ENCODE data around the gene EXOSC9. TPM values are rescaled to one million over a fixed set of nuclear protein-coding genes. Genes with fewer than 3 reads are reported as not detected.

EXOSC9 gene
- total RNA-seq, 1 donor from 2014 or later, result 71.9 TPM

DNA sequence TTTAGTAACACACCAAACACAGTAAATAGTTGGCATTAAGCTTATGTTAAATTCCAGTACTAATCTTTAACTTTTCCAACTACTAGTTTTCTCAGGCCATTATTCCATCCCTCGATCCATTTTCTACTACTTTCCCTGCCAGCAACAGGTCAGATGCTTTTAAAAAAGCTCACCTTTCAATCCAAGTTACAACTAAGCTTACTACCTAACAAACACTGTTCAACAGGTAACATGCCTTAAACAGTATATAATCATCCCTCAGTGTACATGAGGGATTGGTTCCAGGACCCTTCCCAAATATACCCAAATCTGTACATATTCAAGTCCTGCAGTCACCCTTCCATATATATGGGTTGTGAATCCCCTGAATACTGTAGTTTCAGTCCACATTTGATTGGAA is 17.1 kb downstream of the EXOSC9 start:
- no peak for DNase-seq (ENCODE audit: low spot score)
- Mint-ChIP-seq H3K27me3 (ENCODE audit: insufficient read depth) (no peaks in the 10 kb centered on the region), H3K36me3 (ENCODE audit: low read depth) (peaks cover 56% of the 10 kb centered on the region), H3K4me1 (ENCODE audit: low read depth) (peaks cover 62% of the 10 kb centered on the region), H3K4me3 (no peak overlapping the region), H3K27ac (peak overlapping the region; percentile 13), H3K9me3 (no peaks in the 10 kb centered on the region)
- intact Hi-C loops (cut with micrococcal nuclease), result no loop called here

DNA sequence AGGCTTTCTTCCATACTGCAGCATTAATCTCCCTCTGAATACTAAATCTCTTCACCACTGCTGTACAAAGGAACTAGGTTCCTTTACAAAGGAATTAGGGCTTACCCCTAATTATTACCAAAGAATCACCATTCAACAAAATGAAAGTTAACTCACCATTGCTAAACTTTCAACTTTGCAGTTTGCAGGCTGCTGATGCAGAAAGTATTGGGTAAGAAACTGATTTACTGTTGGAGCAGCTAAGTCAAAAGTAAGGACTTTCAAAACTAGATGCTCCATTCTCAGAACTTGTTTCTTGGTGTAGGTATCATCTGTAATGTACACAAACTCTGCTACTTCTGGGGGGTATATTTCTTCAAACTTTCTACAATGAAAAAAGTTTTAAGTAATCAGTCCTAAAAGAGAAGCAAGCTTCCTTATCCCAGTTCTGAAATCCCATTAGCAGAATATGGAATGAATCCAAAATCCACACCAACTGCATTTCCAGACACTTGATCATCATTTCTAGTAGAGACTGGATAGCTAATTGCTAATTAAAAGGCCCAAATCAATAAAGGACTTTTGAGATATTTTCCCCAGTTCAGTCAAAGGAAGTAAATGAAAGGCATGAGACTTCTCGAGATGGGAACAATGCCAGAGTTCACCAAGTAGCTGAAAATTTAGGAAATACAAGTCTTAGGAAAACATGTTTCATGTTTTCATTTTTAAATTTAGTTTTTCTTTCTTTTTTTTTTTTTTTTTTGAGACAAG is 18.3 kb downstream of the EXOSC9 start:
- Mint-ChIP-seq H3K9me3 (no peaks in the 10 kb centered on the region), H3K4me3 (peak overlapping the region; percentile 10), H3K27me3 (ENCODE audit: insufficient read depth) (no peaks in the 10 kb centered on the region), H3K4me1 (ENCODE audit: low read depth) (peaks cover 69% of the 10 kb centered on the region), H3K27ac (peak overlapping the region; percentile 19), H3K36me3 (ENCODE audit: low read depth) (peaks cover 51% of the 10 kb centered on the region)
- intact Hi-C loops (cut with micrococcal nuclease), result no loop called here
- no peak for DNase-seq (ENCODE audit: low spot score)

DNA sequence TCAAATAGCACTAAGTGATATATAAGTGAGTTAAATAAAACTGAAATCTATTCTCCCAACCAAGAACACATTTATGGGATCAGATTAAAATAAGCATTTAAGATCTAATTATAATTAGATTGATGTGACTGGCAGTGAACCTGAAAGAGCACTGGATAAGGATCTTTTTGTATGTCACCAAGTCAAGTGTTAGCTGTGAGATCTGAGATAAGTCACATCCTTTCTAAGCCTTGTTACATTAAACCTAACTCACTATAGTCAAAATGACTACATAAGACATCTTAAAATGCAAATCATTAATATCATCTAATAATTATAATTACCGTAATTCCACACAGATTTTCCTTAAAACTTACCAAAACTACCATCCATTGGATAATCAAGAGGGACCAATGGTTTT is 20.9 kb downstream of the EXOSC9 start:
- DNase-seq (ENCODE audit: low spot score), result no peak
- no peaks in the 10 kb centered on the region for H3K27me3 Mint-ChIP-seq (ENCODE audit: insufficient read depth)
- H3K36me3 Mint-ChIP-seq (ENCODE audit: low read depth), result peaks cover 41% of the 10 kb centered on the region
- H3K4me1 Mint-ChIP-seq (ENCODE audit: low read depth), result peaks cover 58% of the 10 kb centered on the region
- H3K27ac Mint-ChIP-seq, result peak overlapping the region; percentile 91
- H3K4me3 Mint-ChIP-seq, result peak overlapping the region; percentile 94
- H3K9me3 Mint-ChIP-seq, result no peaks in the 10 kb centered on the region
- intact Hi-C loops (cut with micrococcal nuclease), result loop anchor here (1.0 to 5.0 kb wide), 4 partner anchors 8 to 910 kb away; partner anchors contain the start of genes BBS12 and EXOSC9

DNA sequence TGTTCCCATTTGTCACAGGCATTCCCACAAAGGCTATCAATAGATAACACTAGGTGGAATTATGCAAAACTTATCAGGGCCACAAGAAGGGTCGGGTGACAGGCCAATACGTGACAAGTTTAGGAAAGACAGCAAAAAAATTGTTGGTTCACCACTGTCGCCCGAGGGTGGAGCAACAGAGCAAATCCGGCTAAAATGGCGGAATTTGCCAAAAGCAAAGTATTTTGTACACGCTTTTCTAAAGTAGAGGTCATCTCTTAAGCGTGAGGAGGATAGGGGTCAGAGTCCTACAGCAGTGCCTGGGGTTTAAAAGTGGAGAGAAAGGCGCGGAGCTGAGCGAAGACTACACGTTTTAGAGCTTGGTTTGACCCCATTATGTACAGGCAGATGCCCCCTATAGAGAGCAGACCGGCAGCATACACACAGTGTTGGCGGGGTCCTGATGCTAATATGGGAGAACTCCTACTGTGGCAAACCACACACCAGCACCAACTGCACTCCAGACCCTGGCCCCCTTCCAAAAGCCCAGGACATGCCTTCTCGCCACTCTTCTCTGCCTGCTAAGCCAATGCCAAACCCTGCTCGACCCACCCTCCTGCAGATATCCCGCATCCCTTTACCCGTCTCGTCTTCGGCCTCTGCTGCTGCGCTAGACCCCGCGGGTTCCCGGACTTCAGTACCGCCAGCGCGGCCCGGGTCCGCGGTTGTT is 21.8 kb downstream of the EXOSC9 start:
- peak overlapping the region; percentile 91 for H3K27ac Mint-ChIP-seq
- peak overlapping the region; percentile 94 for H3K4me3 Mint-ChIP-seq
- intact Hi-C loops (cut with micrococcal nuclease), result loop anchor here (1.0 to 5.0 kb wide), 5 partner anchors 9 to 909 kb away; partner anchors contain the start of genes BBS12, BLTP1 and EXOSC9
- peaks cover 35% of the 10 kb centered on the region for H3K36me3 Mint-ChIP-seq (ENCODE audit: low read depth)
- peaks cover 51% of the 10 kb centered on the region for H3K4me1 Mint-ChIP-seq (ENCODE audit: low read depth)
- no peaks in the 10 kb centered on the region for H3K9me3 Mint-ChIP-seq
- H3K27me3 Mint-ChIP-seq (ENCODE audit: insufficient read depth), result no peaks in the 10 kb centered on the region
- peak; percentile 34 for DNase-seq (ENCODE audit: low spot score)

DNA sequence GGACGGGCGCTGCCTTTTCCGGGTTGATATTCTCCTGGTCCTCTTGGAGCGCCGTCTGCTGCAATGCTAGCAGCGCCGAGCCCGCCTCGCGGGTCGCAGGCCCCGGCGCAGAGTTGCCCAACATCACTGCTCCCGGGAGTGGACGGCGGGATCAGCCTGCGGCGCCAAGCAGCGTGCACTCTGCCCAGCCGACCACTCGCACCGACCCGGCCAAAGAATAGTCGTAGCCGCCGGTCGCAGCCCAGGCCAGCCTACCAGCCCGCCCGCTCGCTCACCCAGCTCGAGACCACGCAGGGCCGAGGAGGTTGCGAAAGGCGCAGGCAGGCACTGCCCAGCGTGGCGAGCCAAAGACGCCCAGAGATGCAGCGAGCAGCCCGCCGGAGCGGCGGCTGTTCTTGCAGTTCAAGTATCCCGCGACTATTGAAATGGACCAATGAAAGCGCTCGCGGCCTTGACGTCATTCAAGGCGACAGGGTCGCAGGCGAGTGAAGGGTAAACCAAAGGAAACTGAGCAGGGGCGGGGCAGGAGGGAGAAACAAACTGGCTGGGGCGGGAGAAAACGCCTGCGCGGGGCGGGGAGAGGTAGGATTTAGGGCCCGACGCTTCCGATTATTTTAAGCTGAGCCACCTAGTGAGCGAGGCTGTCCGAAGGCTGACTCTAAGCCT is 22.5 kb downstream of the EXOSC9 start, which contains the start of gene CCNA2:
CCNA2 (minus strand) TSS at position 379 of the 666 bp plus-strand sequence; CDS start at position 124, 255 bp downstream.
- H3K27ac Mint-ChIP-seq, result peak within 1 kb of the TSS; percentile 91
- peaks cover 45% of the 10 kb centered on the region for H3K4me1 Mint-ChIP-seq (ENCODE audit: low read depth)
- peak within 1 kb of the TSS; percentile 94 for H3K4me3 Mint-ChIP-seq
- H3K36me3 Mint-ChIP-seq (ENCODE audit: low read depth), result peaks cover 28% of the 10 kb centered on the region
- H3K27me3 Mint-ChIP-seq (ENCODE audit: insufficient read depth), result no peaks in the 10 kb centered on the region
- intact Hi-C loops (cut with micrococcal nuclease), result loop anchor here (1.0 to 5.0 kb wide), 6 partner anchors 47 to 1099 kb away; partner anchors contain the start of genes ANXA5, BBS12, BBS7 and BLTP1
- no peaks in the 10 kb centered on the region for H3K9me3 Mint-ChIP-seq
- DNase-seq (ENCODE audit: low spot score), result peak; percentile 95

DNA sequence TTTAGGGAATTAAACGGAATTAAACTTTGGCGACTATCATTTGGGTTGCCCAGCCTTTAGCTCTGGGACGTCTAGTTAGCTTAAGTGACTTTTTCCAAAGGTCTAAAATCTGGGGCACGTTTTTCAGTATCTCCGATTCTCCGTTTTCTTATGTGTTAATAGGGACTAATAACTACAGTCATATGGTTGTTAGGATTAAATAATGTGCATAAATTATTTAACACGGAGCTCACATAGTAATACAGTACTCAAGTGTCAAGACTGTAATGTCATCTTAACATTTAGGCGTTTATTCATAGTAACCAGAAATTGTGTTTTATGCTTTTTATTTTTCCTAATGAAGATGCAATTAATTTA is 23.0 kb downstream of the EXOSC9 start:
- peak overlapping the region; percentile 94 for H3K4me3 Mint-ChIP-seq
- no peaks in the 10 kb centered on the region for H3K27me3 Mint-ChIP-seq (ENCODE audit: insufficient read depth)
- no peak for DNase-seq (ENCODE audit: low spot score)
- H3K27ac Mint-ChIP-seq, result peak overlapping the region; percentile 91
- peaks cover 24% of the 10 kb centered on the region for H3K36me3 Mint-ChIP-seq (ENCODE audit: low read depth)
- no peaks in the 10 kb centered on the region for H3K9me3 Mint-ChIP-seq
- intact Hi-C loops (cut with micrococcal nuclease), result loop anchor here (1.0 to 5.0 kb wide), 5 partner anchors 46 to 1099 kb away; partner anchors contain the start of genes ANXA5, BBS12, BBS7 and NUDT6
- peaks cover 40% of the 10 kb centered on the region for H3K4me1 Mint-ChIP-seq (ENCODE audit: low read depth)

DNA sequence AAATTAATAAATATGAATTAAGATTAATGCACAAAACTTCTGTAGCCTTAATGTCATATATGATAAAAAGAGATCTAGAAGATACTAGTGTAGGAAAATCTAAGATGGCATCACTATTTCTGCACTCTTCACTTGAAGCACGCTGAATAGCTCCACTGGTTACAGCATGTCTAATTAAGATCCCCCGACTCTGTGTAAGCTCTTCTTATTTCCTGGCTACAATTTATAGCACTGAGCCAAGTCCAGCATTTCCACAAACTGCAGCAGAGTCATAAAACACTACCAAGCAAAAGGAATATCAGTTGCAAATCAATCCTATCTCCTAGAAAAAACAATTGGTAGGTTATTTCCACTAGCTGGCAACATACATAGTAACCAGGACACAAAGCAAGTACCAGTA is 23.8 kb downstream of the EXOSC9 start:
- Mint-ChIP-seq H3K4me3 (peak overlapping the region; percentile 47), H3K36me3 (ENCODE audit: low read depth) (peaks cover 20% of the 10 kb centered on the region), H3K27ac (no peak overlapping the region), H3K9me3 (no peaks in the 10 kb centered on the region), H3K4me1 (ENCODE audit: low read depth) (peaks cover 34% of the 10 kb centered on the region), H3K27me3 (ENCODE audit: insufficient read depth) (no peaks in the 10 kb centered on the region)
- DNase-seq (ENCODE audit: low spot score), result no peak
- intact Hi-C loops (cut with micrococcal nuclease), result loop anchor here (1.0 to 5.0 kb wide), 5 partner anchors 45 to 1098 kb away; partner anchors contain the start of genes ANXA5, BBS12, BBS7 and NUDT6

DNA sequence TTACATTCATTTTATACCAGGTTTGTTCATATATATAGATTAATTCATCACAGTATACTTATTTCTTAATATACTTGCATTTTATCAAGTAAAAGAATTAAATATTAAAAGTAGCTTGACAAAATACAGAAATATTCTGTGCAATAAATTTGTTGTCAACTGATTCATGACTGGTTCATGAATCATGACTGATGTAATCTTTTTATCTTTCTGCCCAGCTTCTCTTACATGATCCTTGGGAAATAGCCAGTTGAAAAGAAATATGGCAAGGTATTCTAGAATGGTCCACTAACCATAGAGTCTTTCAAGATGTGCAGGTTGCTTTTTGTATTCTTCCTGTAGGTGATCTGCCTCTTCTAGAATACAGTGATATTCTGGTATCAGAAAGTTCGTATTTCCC is 26.7 kb downstream of the EXOSC9 start:
- no peak overlapping the region for H3K4me3 Mint-ChIP-seq
- no peak for DNase-seq (ENCODE audit: low spot score)
- no peaks in the 10 kb centered on the region for H3K27me3 Mint-ChIP-seq (ENCODE audit: insufficient read depth)
- H3K9me3 Mint-ChIP-seq, result no peaks in the 10 kb centered on the region
- peaks cover 3% of the 10 kb centered on the region for H3K36me3 Mint-ChIP-seq (ENCODE audit: low read depth)
- intact Hi-C loops (cut with micrococcal nuclease), result no loop called here
- H3K4me1 Mint-ChIP-seq (ENCODE audit: low read depth), result peaks cover 9% of the 10 kb centered on the region
- H3K27ac Mint-ChIP-seq, result no peak overlapping the region

DNA sequence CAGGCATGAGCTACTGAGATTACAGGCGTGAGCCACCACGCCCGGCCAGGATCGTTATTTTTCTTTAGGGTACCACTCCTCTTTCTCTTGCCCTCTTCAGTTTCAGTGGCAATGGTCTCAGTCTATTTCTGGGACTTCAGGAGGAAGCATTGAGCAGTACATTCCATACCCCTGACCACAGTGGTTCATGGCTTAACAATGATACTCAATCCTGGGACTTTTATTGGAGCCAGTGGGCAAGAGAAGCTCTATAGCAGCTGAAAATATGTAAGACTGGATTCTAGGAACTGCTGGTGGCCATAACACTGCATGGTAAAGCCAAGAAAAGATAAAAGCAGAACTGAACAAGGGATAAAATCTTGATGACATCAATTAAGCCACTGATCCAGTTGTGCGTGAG is 28.4 kb downstream of the EXOSC9 start:
- Mint-ChIP-seq H3K27ac (no peak overlapping the region), H3K4me3 (no peak overlapping the region), H3K9me3 (no peaks in the 10 kb centered on the region), H3K27me3 (ENCODE audit: insufficient read depth) (no peaks in the 10 kb centered on the region), H3K4me1 (ENCODE audit: low read depth) (no peaks in the 10 kb centered on the region), H3K36me3 (ENCODE audit: low read depth) (peaks cover 3% of the 10 kb centered on the region)
- intact Hi-C loops (cut with micrococcal nuclease), result no loop called here
- no peak for DNase-seq (ENCODE audit: low spot score)

DNA sequence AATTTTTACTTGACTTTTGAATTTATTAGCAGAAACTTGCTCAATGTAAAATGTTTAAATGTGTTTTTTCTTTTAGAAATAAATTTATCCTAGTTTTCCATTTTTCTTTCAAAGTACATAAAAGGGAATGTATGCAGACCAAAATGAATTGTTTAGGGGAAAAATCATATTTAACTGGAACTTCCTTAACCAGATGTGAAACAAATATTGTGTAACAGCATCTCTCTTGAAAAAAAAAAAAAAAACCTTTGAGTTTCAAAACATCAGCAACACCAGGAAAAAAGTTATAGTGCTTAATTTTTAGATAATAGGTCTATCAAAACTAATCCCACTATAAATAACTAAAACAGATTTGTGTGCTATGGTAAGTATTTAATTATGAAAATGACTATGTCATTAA is 37.0 kb downstream of the EXOSC9 start:
- intact Hi-C loops (cut with micrococcal nuclease), result no loop called here
- no peaks in the 10 kb centered on the region for H3K27me3 Mint-ChIP-seq (ENCODE audit: insufficient read depth)
- H3K9me3 Mint-ChIP-seq, result no peaks in the 10 kb centered on the region
- H3K27ac Mint-ChIP-seq, result no peak overlapping the region
- DNase-seq (ENCODE audit: low spot score), result no peak
- peaks cover 22% of the 10 kb centered on the region for H3K36me3 Mint-ChIP-seq (ENCODE audit: low read depth)
- H3K4me1 Mint-ChIP-seq (ENCODE audit: low read depth), result no peaks in the 10 kb centered on the region
- H3K4me3 Mint-ChIP-seq, result no peak overlapping the region

DNA sequence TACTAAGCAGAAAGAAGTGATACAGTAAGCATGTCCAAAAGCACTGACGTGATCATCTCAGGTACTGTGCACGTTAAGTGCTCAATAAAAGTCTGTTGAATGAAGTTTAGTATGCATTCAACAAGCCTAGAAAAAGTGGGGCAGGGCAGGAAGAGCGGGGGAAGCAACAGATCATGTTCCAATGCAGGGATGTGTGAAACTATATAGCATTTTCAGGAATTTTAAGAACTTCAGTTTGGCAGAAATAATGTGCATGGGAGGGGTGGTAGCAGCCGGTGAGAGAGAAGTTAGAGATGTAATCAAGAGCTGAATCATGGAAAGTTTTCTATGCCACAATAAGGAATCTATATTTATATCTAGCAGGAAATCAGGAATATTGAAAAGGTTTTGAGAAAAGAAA is 41.7 kb downstream of the EXOSC9 start:
- H3K27me3 Mint-ChIP-seq (ENCODE audit: insufficient read depth), result no peaks in the 10 kb centered on the region
- H3K4me1 Mint-ChIP-seq (ENCODE audit: low read depth), result no peaks in the 10 kb centered on the region
- intact Hi-C loops (cut with micrococcal nuclease), result no loop called here
- no peak overlapping the region for H3K4me3 Mint-ChIP-seq
- H3K27ac Mint-ChIP-seq, result no peak overlapping the region
- H3K9me3 Mint-ChIP-seq, result no peaks in the 10 kb centered on the region
- no peak for DNase-seq (ENCODE audit: low spot score)
- H3K36me3 Mint-ChIP-seq (ENCODE audit: low read depth), result peaks cover 28% of the 10 kb centered on the region

DNA sequence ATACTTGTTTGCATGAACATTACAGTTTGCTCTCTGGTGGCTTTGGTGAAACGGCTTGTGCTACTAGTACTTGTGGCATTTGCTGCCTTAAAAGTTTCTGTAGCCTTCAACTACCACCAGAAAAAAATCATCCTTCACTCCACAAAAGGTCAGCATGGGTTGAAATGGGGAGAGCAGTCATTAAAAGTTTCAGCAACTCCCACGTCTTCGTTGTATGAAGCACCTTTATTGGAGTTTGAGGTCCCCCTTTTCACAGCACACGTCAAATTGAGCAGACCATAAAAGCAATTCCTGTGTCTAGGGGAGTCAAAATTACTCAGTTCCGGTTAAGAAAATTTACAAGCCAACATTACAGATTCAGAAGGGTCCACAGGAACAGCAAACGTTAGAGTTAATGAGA is 45.5 kb downstream of the EXOSC9 start:
- Mint-ChIP-seq H3K27me3 (ENCODE audit: insufficient read depth) (no peaks in the 10 kb centered on the region), H3K27ac (no peak overlapping the region), H3K36me3 (ENCODE audit: low read depth) (peaks cover 17% of the 10 kb centered on the region), H3K9me3 (no peaks in the 10 kb centered on the region), H3K4me1 (ENCODE audit: low read depth) (no peaks in the 10 kb centered on the region), H3K4me3 (no peak overlapping the region)
- DNase-seq (ENCODE audit: low spot score), result no peak
- intact Hi-C loops (cut with micrococcal nuclease), result no loop called here

Measured in activated T-helper 1 cell treated with anti-CD3 and anti-CD28 coated beads, Interleukin-12 subunit alpha, Interleukin-12 subunit beta, Interleukin-2, Interleukin-4 antibody, amounts not matched to agents 30 ng/mL and 10 ng/mL and 1 ng/mL, durations not matched to agents 14 hours and 24 hours and 36 hours (primary cell).